Lower lobe of right lung (tissue), 2 donors: ENCODE measurements around the gene PIAS2. TPM values are rescaled to one million over a fixed set of nuclear protein-coding genes. Genes with fewer than 3 reads are reported as not detected.

Experiments
- ATAC-seq, 2 donors: fragments of 200-7000 bp; cut with Tn5 transposase; one replicate each; pipeline ENCODE4 v1.9.1; 2020 to 2022; ENCODE audit warnings: mild to moderate bottlenecking in 2 of 2, moderate library complexity in 2 of 2
- DNase-seq: peaks from one replicate; pipeline ENCODE4 v3.0.0-alpha.2; 2020
- H3K27ac ChIP-seq: fragments of 200-600 bp; one replicate; pipeline ENCODE4 v1.8.0; 2022
- H3K27me3 ChIP-seq: fragments of 200-600 bp; one replicate; pipeline ENCODE4 v1.8.0; 2022; ENCODE audit warnings: low read depth
- H3K36me3 ChIP-seq: fragments of 200-600 bp; one replicate; pipeline ENCODE4 v1.8.0; 2022; ENCODE audit warnings: mild to moderate bottlenecking
- H3K4me1 ChIP-seq: fragments of 200-600 bp; one replicate; pipeline ENCODE4 v1.8.0; 2022
- H3K4me3 ChIP-seq: fragments of 200-600 bp; one replicate; pipeline ENCODE4 v1.8.0; 2022; ENCODE audit warnings: mild to moderate bottlenecking
- H3K9me3 ChIP-seq: fragments of 200-600 bp; one replicate; pipeline ENCODE4 v1.8.0; 2022
- CTCF ChIP-seq: fragments of 200-600 bp; IDR thresholded peaks from one replicate; pipeline ENCODE4 v1.8.0; 2022; ENCODE audit warnings: antibody characterized with exemption, mild to moderate bottlenecking
- intact Hi-C: fragments of 100-400 bp; cut with DNase I; formaldehyde crosslinking; loops from one replicate; pipeline ENCODE4 v1.11.0; 2022
- total RNA-seq: library from RNA; stranded (reverse); fragmentation: NEBNext Ultra II Directional; extraction: Animal tissue kit (Norgen Biotek cat#: 25700); gene quantifications from one replicate; pipeline ENCODE4 v1.2.1, GENCODE V29; 2021
- donor health status: DM: no; HTN: yes; CAD: no; lungs with severe emphysema.

The PIAS2 gene
- total RNA-seq, 1 donor from 2014 or later, result 36.6 TPM

GRCh38 chr18:46768166-46768921 is 149.0 kb downstream of the PIAS2 start:
- no peaks in the 10 kb centered on the region for H3K4me1 ChIP-seq
- intact Hi-C loops, result no loop called here
- no peak overlapping the region for H3K27ac ChIP-seq
- no peaks in the 10 kb centered on the region for H3K27me3 ChIP-seq
- ATAC-seq (no peak), DNase-seq (no peak)
- no peaks in the 10 kb centered on the region for H3K9me3 ChIP-seq
- H3K36me3 ChIP-seq, result no peaks in the 10 kb centered on the region
- H3K4me3 ChIP-seq, result no peak overlapping the region
- no peak for TF ChIP-seq CTCF

DNA sequence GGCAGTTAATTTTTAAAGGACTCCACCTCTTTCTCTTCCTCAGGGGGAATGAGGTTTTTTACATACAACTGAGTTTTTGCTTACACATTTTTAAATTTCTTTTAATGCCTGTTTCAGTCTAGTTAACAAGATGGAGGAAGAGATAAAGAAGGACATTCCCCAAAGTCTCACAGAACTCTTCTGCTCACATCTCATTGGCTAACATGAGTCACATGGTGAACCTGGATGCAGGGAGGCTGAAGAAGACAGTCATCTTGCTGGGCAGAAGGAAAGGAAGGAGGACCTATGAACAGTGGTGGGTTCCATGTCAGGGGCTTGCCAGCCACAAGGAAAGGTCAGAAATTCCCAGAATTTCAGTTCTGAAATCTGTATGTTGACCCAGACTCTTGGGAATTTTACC is 150.1 kb downstream of the PIAS2 start:
- H3K27ac ChIP-seq, result no peak overlapping the region
- intact Hi-C loops, result no loop called here
- H3K9me3 ChIP-seq, result no peaks in the 10 kb centered on the region
- no peaks in the 10 kb centered on the region for H3K4me1 ChIP-seq
- H3K27me3 ChIP-seq, result no peaks in the 10 kb centered on the region
- TF ChIP-seq CTCF, result no peak
- ATAC-seq, result no peak
- H3K36me3 ChIP-seq, result no peaks in the 10 kb centered on the region
- H3K4me3 ChIP-seq, result no peak overlapping the region
- no peak for DNase-seq

DNA sequence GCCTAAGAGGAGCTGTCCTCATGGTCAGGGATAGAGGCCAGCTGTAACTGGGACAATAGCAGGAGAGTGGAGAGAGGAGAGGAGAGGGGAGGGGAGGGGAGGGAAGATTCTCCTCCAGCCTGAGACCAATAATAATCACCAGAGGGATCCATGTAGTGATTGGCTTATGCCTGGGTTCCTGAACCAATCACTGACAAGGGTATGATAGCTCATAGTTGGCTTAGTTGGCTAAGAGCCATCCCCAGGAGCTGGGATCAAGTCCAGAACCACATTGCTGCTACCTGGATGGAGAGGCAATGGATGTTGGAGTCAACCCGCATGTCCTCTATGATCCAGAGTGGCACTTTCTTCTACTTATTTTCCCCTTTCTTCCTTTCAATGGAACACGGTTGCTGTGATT is 152.7 kb downstream of the PIAS2 start:
- intact Hi-C loops, result no loop called here
- ATAC-seq (no peak), DNase-seq (no peak)
- no peaks in the 10 kb centered on the region for H3K4me1 ChIP-seq
- no peaks in the 10 kb centered on the region for H3K9me3 ChIP-seq
- no peak overlapping the region for H3K4me3 ChIP-seq
- H3K27ac ChIP-seq, result no peak overlapping the region
- no peaks in the 10 kb centered on the region for H3K36me3 ChIP-seq
- no peak for TF ChIP-seq CTCF
- peaks cover 12% of the 10 kb centered on the region for H3K27me3 ChIP-seq

GRCh38 chr18:46761059-46761769 is 156.1 kb downstream of the PIAS2 start:
- Histone ChIP-seq H3K36me3 (no peaks in the 10 kb centered on the region), H3K9me3 (no peaks in the 10 kb centered on the region), H3K4me1 (peaks cover 19% of the 10 kb centered on the region), H3K27ac (no peak overlapping the region), H3K27me3 (peaks cover 44% of the 10 kb centered on the region), H3K4me3 (no peak overlapping the region)
- TF ChIP-seq CTCF, result no peak
- intact Hi-C loops, result no loop called here
- no peak for DNase-seq
- ATAC-seq, result no peak

DNA sequence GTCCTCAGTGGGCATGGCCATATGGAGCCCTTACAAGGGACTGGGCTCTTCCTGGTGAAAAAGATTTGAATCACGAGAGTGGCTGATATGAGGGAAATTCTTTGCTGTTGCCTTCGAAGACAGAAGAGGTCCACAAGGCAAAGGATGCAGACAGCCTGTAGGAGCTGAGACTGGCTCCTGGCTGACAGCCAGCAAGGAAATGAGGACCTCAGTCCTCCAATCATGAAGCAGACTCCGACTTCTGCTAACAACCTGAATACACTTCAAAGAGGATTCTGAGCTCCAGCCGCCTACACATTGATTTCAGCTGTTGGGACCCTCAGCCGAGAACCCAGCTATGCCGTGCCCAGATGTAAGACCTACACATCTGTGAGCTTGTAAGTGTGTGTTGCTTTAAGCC is 157.4 kb downstream of the PIAS2 start:
- Histone ChIP-seq H3K9me3 (no peaks in the 10 kb centered on the region), H3K36me3 (no peaks in the 10 kb centered on the region), H3K27ac (no peak overlapping the region), H3K4me1 (peaks cover 22% of the 10 kb centered on the region), H3K27me3 (peaks cover 57% of the 10 kb centered on the region), H3K4me3 (no peak overlapping the region)
- DNase-seq (no peak), ATAC-seq (no peak)
- TF ChIP-seq CTCF, result no peak
- intact Hi-C loops, result no loop called here
